HG02981 (cell line): ENCODE measurements around the gene S100G.
"Not testable (repeated sequence)": the region's sequence is repeated elsewhere in the genome, so short reads cannot be mapped to it uniquely, and the experiment has no call there.

Experiments used
- ATAC-seq: cut with Tn5 transposase; IDR thresholded peaks from one replicate; pipeline ENCODE4 v1.9.1; 2021; ENCODE audit warnings: mild to moderate bottlenecking, moderate library complexity; ENCODE audit not compliant: unreplicated experiment

Gene S100G

GRCh38 chrX:16649858-16650257, at the start of gene S100G:
Gene S100G, plus strand, starts transcription at chrX:16650158. Its CDS starts 849 bp downstream, at chrX:16651007.
- ATAC-seq, result no peak

GRCh38 chrX:16601885-16602284, 48.1 kb upstream of the S100G start:
- no peak for ATAC-seq

GRCh38 chrX:16603235-16603634, 46.7 kb upstream of the S100G start:
- ATAC-seq, result not testable (repeated sequence)

GRCh38 chrX:16603822-16604221, 46.1 kb upstream of the S100G start:
- ATAC-seq, result no peak

- no peak for ATAC-seq
These were observed 45.6 kb upstream of the S100G start for GRCh38 chrX:16604337-16604736.

GRCh38 chrX:16606142-16606720, 43.7 kb upstream of the S100G start:
- no peak for ATAC-seq

GRCh38 chrX:16610121-16610621, 39.8 kb upstream of the S100G start:
- ATAC-seq, result no peak

GRCh38 chrX:16610654-16611053, 39.3 kb upstream of the S100G start:
- ATAC-seq, result not testable (repeated sequence)

GRCh38 chrX:16612257-16612897, 37.6 kb upstream of the S100G start:
- no peak for ATAC-seq

- ATAC-seq, result no peak
These were observed 32.6 kb upstream of the S100G start for GRCh38 chrX:16617382-16617781.

GRCh38 chrX:16618422-16618821, 31.5 kb upstream of the S100G start:
- ATAC-seq, result no peak

- ATAC-seq, result no peak
These were observed 30.9 kb upstream of the S100G start for GRCh38 chrX:16619024-16619423.

- ATAC-seq, result not testable (repeated sequence)
These were observed 21.4 kb upstream of the S100G start for GRCh38 chrX:16628511-16628910.

- no peak for ATAC-seq
These were observed 20.9 kb upstream of the S100G start for GRCh38 chrX:16628946-16629595.

- no peak for ATAC-seq
These were observed 20.0 kb upstream of the S100G start for GRCh38 chrX:16629909-16630308.

- no peak for ATAC-seq
These were observed 16.2 kb upstream of the S100G start for GRCh38 chrX:16633754-16634153.

- no peak for ATAC-seq
These were observed 14.9 kb upstream of the S100G start for GRCh38 chrX:16635040-16635439.

GRCh38 chrX:16635596-16635995, 14.4 kb upstream of the S100G start:
- no peak for ATAC-seq

GRCh38 chrX:16638533-16638932, 11.4 kb upstream of the S100G start:
- no peak for ATAC-seq

GRCh38 chrX:16639966-16640365, 10.0 kb upstream of the S100G start:
- ATAC-seq, result no peak

- no peak for ATAC-seq
These were observed 9.1 kb upstream of the S100G start for GRCh38 chrX:16640823-16641222.

- ATAC-seq, result no peak
These were observed 6.8 kb upstream of the S100G start for GRCh38 chrX:16643176-16643575.
